MCF 10A (cell line): ENCODE measurements around the gene CHST10. TPM values are rescaled to one million over a fixed set of nuclear protein-coding genes. Genes with fewer than 3 reads are reported as not detected.

ENCODE experiments used
- BruUV-seq: library from RNA; stranded (reverse); fragments of 400-500 nt; replicated peaks from 2 replicates; lab custom pipeline; 2021; lab: Mats Ljungman, UMichigan
- CTCF ChIA-PET: fragments of 300-600 bp; sonication (Branson Sonifier 250); formaldehyde crosslinking; extraction: SDS; loops from one replicate; lab custom pipeline; 2021; ENCODE audit warnings: antibody characterized with exemption, inconsistent platforms; lab: Yijun Ruan, JAX
- POLR2A ChIA-PET: fragments of 300-600, 350-650 bp; sonication (Branson Sonifier 250); formaldehyde crosslinking; extraction: SDS; loops from one replicate; lab custom pipeline; 2020; ENCODE audit warnings: antibody characterized with exemption, inconsistent platforms; lab: Yijun Ruan, JAX
- DNase-seq: peaks from one replicate; pipeline ENCODE4 v3.0.0-alpha.2; 2018; ENCODE audit not compliant: unreplicated experiment
- H3K27ac Mint-ChIP-seq: one replicate; pipeline ENCODE4 v1.8.0; 2022; ENCODE audit warnings: mild to moderate bottlenecking, low read depth, mixed read lengths; ENCODE audit not compliant: unreplicated experiment
- H3K27me3 Mint-ChIP-seq: one replicate; pipeline ENCODE4 v1.8.0; 2022; ENCODE audit warnings: mixed read lengths; ENCODE audit not compliant: insufficient read depth, unreplicated experiment
- H3K36me3 Mint-ChIP-seq: one replicate; pipeline ENCODE4 v1.8.0; 2022; ENCODE audit warnings: mild to moderate bottlenecking, moderate library complexity, mixed read lengths; ENCODE audit not compliant: insufficient read depth, unreplicated experiment
- H3K4me1 Mint-ChIP-seq: one replicate; pipeline ENCODE4 v1.8.0; 2022; ENCODE audit warnings: mixed read lengths; ENCODE audit not compliant: insufficient read depth, unreplicated experiment
- H3K4me3 Mint-ChIP-seq: one replicate; pipeline ENCODE4 v1.8.0; 2022; ENCODE audit warnings: mild to moderate bottlenecking, moderate library complexity, mixed read lengths; ENCODE audit not compliant: unreplicated experiment
- H3K9me3 Mint-ChIP-seq: one replicate; pipeline ENCODE4 v1.8.0; 2022; ENCODE audit warnings: mixed read lengths; ENCODE audit not compliant: unreplicated experiment
- CTCF ChIP-seq: fragments of 200-600 bp; IDR thresholded peaks from one replicate; pipeline ENCODE4 v1.8.0; 2022; ENCODE audit warnings: antibody characterized with exemption, mild to moderate bottlenecking; ENCODE audit not compliant: unreplicated experiment
- intact Hi-C: fragments of 100-400 bp; cut with micrococcal nuclease; formaldehyde crosslinking; loops from 2 replicates; pipeline ENCODE4 v1.14.1; 2022
- total RNA-seq: library from RNA; stranded (reverse); gene quantifications from 2 replicates; pipeline ENCODE4 v1.2.3, GENCODE V29; 2022

The CHST10 gene
- total RNA-seq, 1 experiment from 2014 or later, result 2.3 TPM

- no peak overlapping the region for H3K27ac Mint-ChIP-seq
- CTCF ChIA-PET, result interaction anchor here (0.6 to 1.3 kb wide), 3 partner anchors 10 to 150 kb away, joined by 3 to 4 read pairs (median 3); no protein-coding TSS in a partner anchor
- no peak for TF ChIP-seq CTCF
Observed at GRCh38 chr2:100412466-100412865, 5.0 kb downstream of the CHST10 start.

GRCh38 chr2:100411841-100412292 is 5.6 kb downstream of the CHST10 start:
- BruUV-seq, result no TSS peak
- Mint-ChIP-seq H3K27ac (no peak overlapping the region), H3K4me3 (no peak overlapping the region), H3K9me3 (no peaks in the 10 kb centered on the region), H3K27me3 (peaks cover 17% of the 10 kb centered on the region), H3K36me3 (peaks cover 4% of the 10 kb centered on the region), H3K4me1 (peaks cover 11% of the 10 kb centered on the region)
- intact Hi-C loops, result no loop called here
- no peak for TF ChIP-seq CTCF
- CTCF ChIA-PET, result interaction anchor here (0.6 to 1.1 kb wide), 3 partner anchors 149 to 801 kb away, joined by 3 to 5 read pairs (median 4); no protein-coding TSS in a partner anchor
- DNase-seq, result no peak
- POLR2A ChIA-PET, result no interaction called here

More at GRCh38 chr2:100412466-100412865, 5.0 kb downstream of the CHST10 start:
- Mint-ChIP-seq H3K9me3 (no peaks in the 10 kb centered on the region), H3K27me3 (peaks cover 18% of the 10 kb centered on the region), H3K4me1 (peaks cover 13% of the 10 kb centered on the region), H3K4me3 (no peak overlapping the region), H3K36me3 (peaks cover 4% of the 10 kb centered on the region)
- no TSS peak for BruUV-seq
- intact Hi-C loops, result no loop called here
- no peak for DNase-seq
- POLR2A ChIA-PET, result no interaction called here

- H3K4me1 Mint-ChIP-seq, result no peaks in the 10 kb centered on the region
- no peak overlapping the region for H3K27ac Mint-ChIP-seq
- BruUV-seq, result no TSS peak
- TF ChIP-seq CTCF, result no peak
- DNase-seq, result no peak
- H3K27me3 Mint-ChIP-seq, result no peaks in the 10 kb centered on the region
- H3K4me3 Mint-ChIP-seq, result no peak overlapping the region
- ChIA-PET CTCF (interaction anchor here (0.6 to 0.7 kb wide), 4 partner anchors 72 to 875 kb away, joined by 3 to 6 read pairs (median 4); no protein-coding TSS in a partner anchor), POLR2A (interaction anchor here (1.1 kb wide), 1 partner anchor 10 kb away, joined by 3 read pairs; no protein-coding TSS in a partner anchor)
- intact Hi-C loops, result no loop called here
- no peaks in the 10 kb centered on the region for H3K9me3 Mint-ChIP-seq
- peaks cover 4% of the 10 kb centered on the region for H3K36me3 Mint-ChIP-seq
Observed at GRCh38 chr2:100409975-100410647, 7.4 kb downstream of the CHST10 start.

GRCh38 chr2:100409461-100409860 is 8.0 kb downstream of the CHST10 start:
- no peak for DNase-seq
- no peak for TF ChIP-seq CTCF
- no TSS peak for BruUV-seq
- peaks cover 4% of the 10 kb centered on the region for H3K36me3 Mint-ChIP-seq
- no peaks in the 10 kb centered on the region for H3K4me1 Mint-ChIP-seq
- no peaks in the 10 kb centered on the region for H3K27me3 Mint-ChIP-seq
- CTCF ChIA-PET, result interaction anchor here (0.6 to 3.2 kb wide), 5 partner anchors 28 to 829 kb away, joined by 3 to 14 read pairs (median 4); no protein-coding TSS in a partner anchor
- no peak overlapping the region for H3K4me3 Mint-ChIP-seq
- intact Hi-C loops, result no loop called here
- H3K27ac Mint-ChIP-seq, result no peak overlapping the region
- POLR2A ChIA-PET, result interaction anchor here (1.1 kb wide), 1 partner anchor 11 kb away, joined by 3 read pairs; no protein-coding TSS in a partner anchor
- H3K9me3 Mint-ChIP-seq, result no peaks in the 10 kb centered on the region
